Testis (tissue), 2 donors: ENCODE data around the gene ADAMTS15.

Source experiments
- POLR2A ChIP-seq: fragments of 450-650 bp; IDR thresholded peaks from one replicate; pipeline ENCODE4 v1.6.1; 2017; ENCODE audit warnings: antibody characterized with exemption, mild to moderate bottlenecking, moderate library complexity
- TF ChIP-seq, protein P1 (sequence below), 3 experiments: fragments of 450-650 bp in 2 of 3; fragments of 200-600 bp in 1 of 3; sonication (generic) in 1 of 3; IDR thresholded peaks; one replicate each; pipeline ENCODE4 v1.5.1; 2016 to 2019; ENCODE audit warnings: antibody characterized with exemption in 3 of 3, mild to moderate bottlenecking in 2 of 3, moderate library complexity in 1 of 3

DNA sequence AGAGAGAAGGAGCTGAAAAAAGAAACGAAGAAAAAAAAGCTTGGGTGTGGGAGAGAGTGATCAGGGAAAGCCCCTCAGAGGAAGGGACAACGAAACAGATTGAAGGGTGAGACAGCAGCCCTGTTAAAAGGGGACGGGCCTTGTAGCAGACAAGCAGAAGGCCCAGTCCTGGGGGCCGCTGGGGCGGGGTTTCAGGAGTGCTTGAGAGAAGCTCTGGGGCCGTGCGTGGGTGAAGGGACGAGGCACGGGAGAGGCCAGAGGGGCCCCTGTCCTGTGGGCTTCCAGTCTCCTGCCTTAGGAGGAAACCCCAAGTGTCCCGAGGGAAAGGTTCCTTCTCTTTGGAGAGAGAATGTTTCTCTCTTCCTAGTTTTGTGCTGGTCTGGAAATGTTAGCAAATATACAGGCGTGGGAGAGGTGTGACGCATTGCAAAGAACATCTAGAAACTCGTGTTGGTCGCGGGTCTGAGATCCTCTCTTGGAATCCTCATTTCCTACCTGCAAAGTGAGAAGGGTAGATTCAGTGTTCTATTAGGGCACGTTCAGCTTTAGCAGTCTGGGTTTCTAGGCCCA lies 28.6 kb downstream of the ADAMTS15 start:
- TF ChIP-seq, protein P1, sequence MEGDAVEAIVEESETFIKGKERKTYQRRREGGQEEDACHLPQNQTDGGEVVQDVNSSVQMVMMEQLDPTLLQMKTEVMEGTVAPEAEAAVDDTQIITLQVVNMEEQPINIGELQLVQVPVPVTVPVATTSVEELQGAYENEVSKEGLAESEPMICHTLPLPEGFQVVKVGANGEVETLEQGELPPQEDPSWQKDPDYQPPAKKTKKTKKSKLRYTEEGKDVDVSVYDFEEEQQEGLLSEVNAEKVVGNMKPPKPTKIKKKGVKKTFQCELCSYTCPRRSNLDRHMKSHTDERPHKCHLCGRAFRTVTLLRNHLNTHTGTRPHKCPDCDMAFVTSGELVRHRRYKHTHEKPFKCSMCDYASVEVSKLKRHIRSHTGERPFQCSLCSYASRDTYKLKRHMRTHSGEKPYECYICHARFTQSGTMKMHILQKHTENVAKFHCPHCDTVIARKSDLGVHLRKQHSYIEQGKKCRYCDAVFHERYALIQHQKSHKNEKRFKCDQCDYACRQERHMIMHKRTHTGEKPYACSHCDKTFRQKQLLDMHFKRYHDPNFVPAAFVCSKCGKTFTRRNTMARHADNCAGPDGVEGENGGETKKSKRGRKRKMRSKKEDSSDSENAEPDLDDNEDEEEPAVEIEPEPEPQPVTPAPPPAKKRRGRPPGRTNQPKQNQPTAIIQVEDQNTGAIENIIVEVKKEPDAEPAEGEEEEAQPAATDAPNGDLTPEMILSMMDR (IDR thresholded peaks at IDR 0.05): no peak
- TF ChIP-seq POLR2A: no peak
